Stimulated activated CD4-positive, alpha-beta T cell treated with anti-CD3 and anti-CD28 coated beads, Interleukin-1b, Interleukin-23, amount 100 ng/mL, for 1 hour (primary cell): ENCODE data around the gene FXR2.
"Not testable (repeated sequence)": the region's sequence is repeated elsewhere in the genome, so short reads cannot be mapped to it uniquely, and the experiment has no call there.

Source experiments
- DNase-seq, 2 donors: peaks; one replicate each; pipeline ENCODE4 v3.0.0-alpha.2; 2020; ENCODE audit warnings: low read depth in 2 of 2

The FXR2 gene

GRCh38 chr17:7629939-7630571 lies 15.4 kb upstream of the FXR2 start, which contains the start of gene SHBG:
SHBG (plus strand) TSS chr17:7630135; CDS start chr17:7630173, 38 bp downstream.
- DNase-seq = no peak

- DNase-seq = peak; percentile 55 to 69
Measured at GRCh38 chr17:7627250-7628121, 12.8 kb upstream of the FXR2 start, which contains the start of gene SAT2. SAT2 (minus strand) TSS chr17:7627821; CDS start chr17:7627635, 186 bp downstream.

GRCh38 chr17:7626956-7627249 lies 12.2 kb upstream of the FXR2 start:
- no peak for DNase-seq

- no peak for DNase-seq
Measured at GRCh38 chr17:7626307-7626706, 11.6 kb upstream of the FXR2 start.

- DNase-seq = not testable (repeated sequence)
Measured at GRCh38 chr17:7625749-7626148, 11.1 kb upstream of the FXR2 start.

GRCh38 chr17:7623661-7624060 lies 9.0 kb upstream of the FXR2 start:
- no peak for DNase-seq

GRCh38 chr17:7620835-7621234 lies 6.1 kb upstream of the FXR2 start:
- DNase-seq = no peak

GRCh38 chr17:7618608-7619007 lies 3.9 kb upstream of the FXR2 start:
- DNase-seq = no peak

GRCh38 chr17:7615265-7615747 lies 609 bp upstream of the FXR2 start:
- no peak for DNase-seq

GRCh38 chr17:7613769-7614424 lies 800 bp downstream of the FXR2 start:
- DNase-seq = no peak

GRCh38 chr17:7612294-7612640 lies 2.4 kb downstream of the FXR2 start:
- DNase-seq = no peak

GRCh38 chr17:7611635-7612293 lies 2.9 kb downstream of the FXR2 start:
- no peak for DNase-seq

- no peak for DNase-seq
Measured at GRCh38 chr17:7610641-7611040, 4.1 kb downstream of the FXR2 start.

- DNase-seq = no peak
Measured at GRCh38 chr17:7606280-7606679, 8.4 kb downstream of the FXR2 start.

- DNase-seq = not testable (repeated sequence)
Measured at GRCh38 chr17:7597561-7597960, 17.1 kb downstream of the FXR2 start.

- no peak for DNase-seq
Measured at GRCh38 chr17:7593296-7593695, 21.4 kb downstream of the FXR2 start.

- no peak for DNase-seq
Measured at GRCh38 chr17:7592422-7593021, 22.2 kb downstream of the FXR2 start.

- DNase-seq = no peak
Measured at GRCh38 chr17:7591596-7591995, 23.1 kb downstream of the FXR2 start.

- DNase-seq = no peak
Measured at GRCh38 chr17:7590743-7591142, 24.0 kb downstream of the FXR2 start.

- no peak for DNase-seq
Measured at GRCh38 chr17:7589891-7590691, 24.6 kb downstream of the FXR2 start, which contains the start of gene SOX15. SOX15 (minus strand) TSS chr17:7590094; CDS start chr17:7589676, 418 bp downstream.
